Measurements from ENCODE around the gene FRMPD3.

GRCh38 chrX:107454302-107454701, 4.8 kb downstream of the FRMPD3 start:
- TF ChIP-seq CTCF (IDR thresholded peaks at IDR 0.05), result no peak
- no peak for TF ChIP-seq POLR2A (IDR thresholded peaks at IDR 0.05)
- TF ChIP-seq POLR2AphosphoS5 (IDR thresholded peaks at IDR 0.05), result no peak
- no peak for TF ChIP-seq EP300 (IDR thresholded peaks at IDR 0.05)
